NCI-H2171 treated with DMSO at 0.1 percent for 48 hours (cell line): Measurements from ENCODE around the gene ELF1.
"Not testable (repeated sequence)": the region's sequence is repeated elsewhere in the genome, so short reads cannot be mapped to it uniquely, and the experiment has no call there.

Source experiments
- DNase-seq: peaks from one replicate; lab custom pipeline; 2025; lab: John Stamatoyannopoulos, UW

ELF1 gene

DNA sequence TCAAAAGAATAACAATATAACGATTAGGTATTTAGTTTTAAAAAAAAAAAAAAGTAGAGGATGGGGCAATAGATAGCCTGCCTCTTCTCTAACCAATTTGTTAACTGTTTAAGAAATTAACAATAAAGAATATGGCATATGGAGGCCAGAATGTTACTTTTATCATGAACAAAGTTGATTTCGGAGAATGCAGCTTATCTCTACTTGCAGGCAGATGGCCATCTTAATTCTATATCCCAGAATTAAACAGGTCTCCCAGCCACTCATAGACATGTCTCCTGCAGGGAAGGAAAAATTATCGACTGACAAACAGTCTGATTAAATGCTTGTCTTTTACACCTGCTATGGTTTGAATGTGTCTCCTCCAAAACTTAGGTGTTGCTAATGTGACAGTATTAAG, 133.1 kb downstream of the ELF1 start:
- no peak for DNase-seq

DNA sequence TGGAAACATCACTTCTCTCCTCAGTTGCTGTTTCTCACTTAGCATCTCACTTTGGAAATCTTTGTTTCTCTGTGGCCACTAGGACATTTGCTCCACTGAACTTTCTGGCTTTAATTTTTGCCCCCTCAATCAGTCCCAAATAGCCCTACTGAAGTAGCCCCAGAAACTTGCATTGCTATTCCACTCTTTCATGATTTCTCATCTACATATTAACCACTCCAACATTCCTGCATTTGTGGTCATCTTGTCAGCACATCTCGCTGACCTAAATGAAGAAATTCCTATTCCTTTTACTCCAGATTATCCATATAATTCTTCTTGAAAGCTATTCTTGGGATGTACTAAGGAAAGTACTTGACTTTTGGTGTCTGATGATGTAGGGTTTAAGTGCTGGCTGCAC, 134.9 kb downstream of the ELF1 start:
- DNase-seq, result not testable (repeated sequence)
